ENCODE results near the gene IL12A. TPM values are rescaled to one million over a fixed set of nuclear protein-coding genes. Genes with fewer than 3 reads are reported as not detected.
A peak's percentile ranks its signal among the peaks of the same experiment; 100 is the strongest.

Gene IL12A
- polyA plus RNA-seq, 1 donor (not counting 4 experiments of a cell fraction or from before 2014, with no cell fraction given): 0.54 TPM

DNA sequence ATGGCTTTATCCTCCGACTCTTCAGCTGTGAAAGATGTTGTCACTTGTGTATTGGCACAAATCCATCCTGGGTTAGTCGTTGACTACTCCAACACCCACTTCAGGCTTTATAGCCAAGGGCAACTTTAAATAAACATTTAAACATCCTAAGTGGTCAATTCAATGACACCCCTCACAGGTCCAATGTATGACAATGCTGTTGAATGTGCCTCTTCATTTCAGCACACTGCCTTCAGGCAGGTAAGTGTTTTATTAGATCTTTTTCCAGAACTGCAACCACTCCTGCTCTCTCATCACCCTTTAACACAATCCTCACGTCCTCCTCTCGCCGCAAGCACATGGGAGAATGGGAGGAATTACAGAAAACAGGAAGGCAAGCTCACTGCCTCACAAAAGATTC, 30.3 kb downstream of the IL12A start:
- FAIRE-seq: peak; percentile 5

DNA sequence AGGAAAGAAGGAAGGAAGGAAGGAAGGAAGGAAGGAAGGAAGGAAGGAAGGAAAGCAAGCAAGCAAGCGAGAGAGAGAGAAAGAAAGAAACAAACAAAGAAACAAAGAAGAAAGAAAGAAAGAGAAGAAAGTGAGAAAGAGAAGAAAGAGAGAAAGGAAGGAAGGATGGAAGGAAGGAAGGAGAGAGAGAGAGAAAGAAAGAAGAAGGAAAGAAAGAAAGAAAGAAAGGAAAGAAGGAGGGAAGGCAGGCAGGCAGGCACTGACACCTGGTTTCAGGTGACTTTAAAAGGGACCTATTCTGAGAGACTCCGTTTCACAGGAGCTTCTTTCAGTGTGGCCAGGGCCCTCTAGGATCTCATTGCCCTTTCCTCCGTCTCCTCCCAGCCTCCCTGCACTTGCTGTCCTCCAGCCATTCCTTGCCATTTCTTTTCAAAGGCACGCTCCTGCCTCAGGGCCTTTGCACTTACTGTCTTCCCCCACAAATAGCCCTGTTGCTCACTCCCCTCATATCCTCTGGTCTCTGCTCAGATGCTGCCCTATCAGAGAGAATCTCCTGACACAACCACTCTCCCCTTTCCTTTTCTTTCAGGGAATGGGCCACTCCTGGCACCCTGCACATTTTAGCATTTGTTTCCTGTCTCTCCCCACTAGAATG, 31.5 kb downstream of the IL12A start:
- dilution Hi-C loops (cut with MboI; ENCODE audit: extremely low pct_ligation_motif_present, low sequenced_read_pairs): no loop called here
- no peak for FAIRE-seq
- Histone ChIP-seq H2AFZ (ENCODE audit: control insufficient read depth, low read length) (no peak overlapping the region), H3K4me3 (ENCODE audit: control insufficient read depth in 2 of 3, extremely low read depth in 1 of 3, insufficient read depth in 2 of 3, low read depth in 1 of 3, low read length in 3 of 3) (no peak overlapping the region), H3K9me1 (ENCODE audit: control insufficient read depth, extremely low read depth, insufficient read depth, low read length) (no peaks in the 10 kb centered on the region), H3K27ac (ENCODE audit: control insufficient read depth, insufficient read depth, low read length) (no peak overlapping the region), H3K9ac (ENCODE audit: control insufficient read depth, extremely low read depth, insufficient read depth, low read length) (no peak overlapping the region), H4K20me1 (ENCODE audit: control insufficient read depth, extremely low read depth, insufficient read depth, low read length) (no peaks in the 10 kb centered on the region), H3K4me2 (ENCODE audit: control insufficient read depth, extremely low read depth, insufficient read depth, low read depth, low read length) (no peak overlapping the region), H3K4me1 (ENCODE audit: control insufficient read depth, extremely low read depth, insufficient read depth, low read length) (no peaks in the 10 kb centered on the region), H3K9me3 (ENCODE audit: control insufficient read depth, low read depth, low read length) (no peaks in the 10 kb centered on the region), H3K27me3 (ENCODE audit: control insufficient read depth, extremely low read depth, insufficient read depth, low read length) (peaks cover 8% of the 10 kb centered on the region), H3K79me2 (ENCODE audit: control insufficient read depth, insufficient read depth, low read length) (no peaks in the 10 kb centered on the region), H3K36me3 (ENCODE audit: control insufficient read depth in 2 of 2, extremely low read depth in 1 of 2, insufficient read depth in 2 of 2, low read length in 2 of 2) (no peaks in the 10 kb centered on the region)
- TF ChIP-seq, protein P1, sequence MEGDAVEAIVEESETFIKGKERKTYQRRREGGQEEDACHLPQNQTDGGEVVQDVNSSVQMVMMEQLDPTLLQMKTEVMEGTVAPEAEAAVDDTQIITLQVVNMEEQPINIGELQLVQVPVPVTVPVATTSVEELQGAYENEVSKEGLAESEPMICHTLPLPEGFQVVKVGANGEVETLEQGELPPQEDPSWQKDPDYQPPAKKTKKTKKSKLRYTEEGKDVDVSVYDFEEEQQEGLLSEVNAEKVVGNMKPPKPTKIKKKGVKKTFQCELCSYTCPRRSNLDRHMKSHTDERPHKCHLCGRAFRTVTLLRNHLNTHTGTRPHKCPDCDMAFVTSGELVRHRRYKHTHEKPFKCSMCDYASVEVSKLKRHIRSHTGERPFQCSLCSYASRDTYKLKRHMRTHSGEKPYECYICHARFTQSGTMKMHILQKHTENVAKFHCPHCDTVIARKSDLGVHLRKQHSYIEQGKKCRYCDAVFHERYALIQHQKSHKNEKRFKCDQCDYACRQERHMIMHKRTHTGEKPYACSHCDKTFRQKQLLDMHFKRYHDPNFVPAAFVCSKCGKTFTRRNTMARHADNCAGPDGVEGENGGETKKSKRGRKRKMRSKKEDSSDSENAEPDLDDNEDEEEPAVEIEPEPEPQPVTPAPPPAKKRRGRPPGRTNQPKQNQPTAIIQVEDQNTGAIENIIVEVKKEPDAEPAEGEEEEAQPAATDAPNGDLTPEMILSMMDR (optimal IDR thresholded peaks at IDR 0.05 in 1 of 3, IDR thresholded peaks at IDR 0.05 in 1 of 3, conservative IDR thresholded peaks at IDR 0.05 in 1 of 3; ENCODE audit: extremely low read depth in 1 of 3, insufficient read depth in 2 of 3, low read length in 3 of 3): no peak
- no peak for TF ChIP-seq EZH2 (IDR thresholded peaks at IDR 0.05; ENCODE audit: low read length)
- DNase-seq (ENCODE audit: low read depth, low spot score): no peak

More for the DNA sequence above, 30.3 kb downstream of the IL12A start:
- no peak for DNase-seq (ENCODE audit: low read depth, low spot score)
- no peak overlapping the region for H3K27ac ChIP-seq (ENCODE audit: control insufficient read depth, insufficient read depth, low read length)
- no peak for TF ChIP-seq EZH2 (IDR thresholded peaks at IDR 0.05; ENCODE audit: low read length)
- TF ChIP-seq, protein P1 (optimal IDR thresholded peaks at IDR 0.05 in 1 of 3, IDR thresholded peaks at IDR 0.05 in 1 of 3, conservative IDR thresholded peaks at IDR 0.05 in 1 of 3; ENCODE audit: extremely low read depth in 1 of 3, insufficient read depth in 2 of 3, low read length in 3 of 3): no peak
- no peaks in the 10 kb centered on the region for H4K20me1 ChIP-seq (ENCODE audit: control insufficient read depth, extremely low read depth, insufficient read depth, low read length)
- no peak overlapping the region for H2AFZ ChIP-seq (ENCODE audit: control insufficient read depth, low read length)
- H3K9me3 ChIP-seq (ENCODE audit: control insufficient read depth, low read depth, low read length): no peaks in the 10 kb centered on the region
- H3K36me3 ChIP-seq (ENCODE audit: control insufficient read depth in 2 of 2, extremely low read depth in 1 of 2, insufficient read depth in 2 of 2, low read length in 2 of 2): no peaks in the 10 kb centered on the region
- H3K4me2 ChIP-seq (ENCODE audit: control insufficient read depth, extremely low read depth, insufficient read depth, low read depth, low read length): no peak overlapping the region
- dilution Hi-C loops (cut with MboI; ENCODE audit: extremely low pct_ligation_motif_present, low sequenced_read_pairs): no loop called here
- H3K4me1 ChIP-seq (ENCODE audit: control insufficient read depth, extremely low read depth, insufficient read depth, low read length): no peaks in the 10 kb centered on the region
- no peaks in the 10 kb centered on the region for H3K9me1 ChIP-seq (ENCODE audit: control insufficient read depth, extremely low read depth, insufficient read depth, low read length)
- H3K27me3 ChIP-seq (ENCODE audit: control insufficient read depth, extremely low read depth, insufficient read depth, low read length): peaks cover 8% of the 10 kb centered on the region
- H3K9ac ChIP-seq (ENCODE audit: control insufficient read depth, extremely low read depth, insufficient read depth, low read length): no peak overlapping the region
- no peaks in the 10 kb centered on the region for H3K79me2 ChIP-seq (ENCODE audit: control insufficient read depth, insufficient read depth, low read length)
- H3K4me3 ChIP-seq (ENCODE audit: control insufficient read depth in 2 of 3, extremely low read depth in 1 of 3, insufficient read depth in 2 of 3, low read depth in 1 of 3, low read length in 3 of 3): no peak overlapping the region
